CD4-positive, CD25-positive, alpha-beta regulatory T cell (primary cell): ENCODE data around the gene PDGFD. TPM values are rescaled to one million over a fixed set of nuclear protein-coding genes. Genes with fewer than 3 reads are reported as not detected.

ENCODE experiments used
- ATAC-seq, 2 donors: fragments of 150-1000 bp; cut with Tn5 transposase; one replicate each; pipeline ENCODE4 v1.10.0; 2021; ENCODE audit warnings: low read depth in 2 of 2, moderate number of reproducible peaks in 2 of 2, moderate library complexity in 1 of 2
- DNase-seq, 3 donors: peaks; one replicate each; pipeline versions ENCODE4 v3.0.0 to v3.0.0-alpha.2; 2012 to 2022; ENCODE audit warnings: mixed read lengths in 1 of 3
- H3K27ac ChIP-seq: one replicate; pipeline ENCODE4 v1.7.0; 2013; ENCODE audit warnings: mild to moderate bottlenecking, low read length; ENCODE audit not compliant: insufficient read depth, poor library complexity, severe bottlenecking
- H3K27me3 ChIP-seq: one replicate; pipeline ENCODE4 v1.7.0; 2013; ENCODE audit warnings: low read length; ENCODE audit not compliant: control insufficient read depth, insufficient read depth
- H3K36me3 ChIP-seq: one replicate; pipeline ENCODE4 v1.7.0; 2013; ENCODE audit warnings: mild to moderate bottlenecking, low read length, moderate library complexity; ENCODE audit not compliant: control insufficient read depth, insufficient read depth
- H3K4me1 ChIP-seq: 2 replicates; pipeline ENCODE4 v1.7.0; 2013; ENCODE audit warnings: mild to moderate bottlenecking, low read length; ENCODE audit not compliant: insufficient read depth, control insufficient read depth, poor library complexity, severe bottlenecking
- H3K4me3 ChIP-seq: one replicate; pipeline ENCODE4 v1.7.0; 2013; ENCODE audit warnings: low read depth, mild to moderate bottlenecking, low read length, moderate library complexity
- H3K9me3 ChIP-seq, 2 experiments: 1 replicate in 1 of 2; 2 replicates in 1 of 2; pipeline ENCODE4 v1.7.0; 2013; ENCODE audit warnings: low read length in 2 of 2, mild to moderate bottlenecking in 1 of 2, moderate library complexity in 1 of 2; ENCODE audit not compliant: control insufficient read depth in 2 of 2
- H3K27ac Mint-ChIP-seq, 3 donors: one replicate each; pipeline ENCODE4 v1.8.0; 2020 to 2022; ENCODE audit warnings: mild to moderate bottlenecking in 3 of 3, mixed read lengths in 3 of 3, moderate library complexity in 2 of 3
- H3K27me3 Mint-ChIP-seq: one replicate; pipeline ENCODE4 v1.8.0; 2022; ENCODE audit warnings: mild to moderate bottlenecking, mixed read lengths
- H3K36me3 Mint-ChIP-seq: one replicate; pipeline ENCODE4 v1.8.0; 2020; ENCODE audit warnings: mixed read lengths
- H3K4me1 Mint-ChIP-seq, 4 donors: one replicate each; pipeline ENCODE4 v1.8.0; 2020 to 2022; ENCODE audit warnings: mixed read lengths in 4 of 4, mild to moderate bottlenecking in 1 of 4
- H3K4me3 Mint-ChIP-seq, 4 donors: one replicate each; pipeline ENCODE4 v1.8.0; 2020 to 2022; ENCODE audit warnings: mild to moderate bottlenecking in 4 of 4, mixed read lengths in 4 of 4, moderate library complexity in 3 of 4
- H3K9me3 Mint-ChIP-seq, 7 donors: one replicate each; pipeline ENCODE4 v1.8.0; 2020 to 2022; ENCODE audit warnings: mixed read lengths in 7 of 7, mild to moderate bottlenecking in 3 of 7, moderate library complexity in 2 of 7
- polyA plus RNA-seq, 4 donors: library from polyadenylated mRNA; unstranded; fragments of 300-500 nt; fragmentation: Illumina TruSeq; gene quantifications; one replicate each; pipeline ENCODE4 v1.2.3, GENCODE V29; 2021
- total RNA-seq: library from RNA; stranded (reverse); gene quantifications from one replicate; pipeline ENCODE4 v1.2.3, GENCODE V29; 2022

The PDGFD gene
- total and polyA plus RNA-seq, 5 donors from 2014 or later: 0.05 TPM; not detected in 4

- no peaks in the 10 kb centered on the region for H3K36me3 Mint-ChIP-seq
- ATAC-seq: no peak
- no peak for DNase-seq
Observed at GRCh38 chr11:104092744-104093143, 71.2 kb downstream of the PDGFD start.

GRCh38 chr11:104091281-104092096 lies 72.5 kb downstream of the PDGFD start:
- H3K4me3 ChIP-seq: no peak overlapping the region
- no peaks in the 10 kb centered on the region for H3K27me3 Mint-ChIP-seq
- no peak overlapping the region for H3K4me3 Mint-ChIP-seq
- H3K9me3 Mint-ChIP-seq: no peaks in the 10 kb centered on the region
- H3K27me3 ChIP-seq: no peaks in the 10 kb centered on the region
- H3K27ac Mint-ChIP-seq: no peak overlapping the region
- H3K9me3 ChIP-seq: no peaks in the 10 kb centered on the region
- no peaks in the 10 kb centered on the region for H3K4me1 Mint-ChIP-seq
- no peak for DNase-seq
- H3K36me3 ChIP-seq: no peaks in the 10 kb centered on the region
- H3K27ac ChIP-seq: no peak overlapping the region
- H3K4me1 ChIP-seq: no peaks in the 10 kb centered on the region
- ATAC-seq: no peak
- H3K36me3 Mint-ChIP-seq: no peaks in the 10 kb centered on the region

More at GRCh38 chr11:104092744-104093143, 71.2 kb downstream of the PDGFD start:
- Mint-ChIP-seq H3K9me3 (no peaks in the 10 kb centered on the region), H3K27me3 (no peaks in the 10 kb centered on the region), H3K27ac (no peak overlapping the region), H3K4me3 (no peak overlapping the region), H3K4me1 (no peaks in the 10 kb centered on the region)
- Histone ChIP-seq H3K9me3 (no peaks in the 10 kb centered on the region), H3K4me3 (no peak overlapping the region), H3K36me3 (no peaks in the 10 kb centered on the region), H3K4me1 (no peaks in the 10 kb centered on the region), H3K27ac (no peak overlapping the region), H3K27me3 (no peaks in the 10 kb centered on the region)

- H3K9me3 ChIP-seq: no peaks in the 10 kb centered on the region
- Mint-ChIP-seq H3K27ac (no peak overlapping the region), H3K4me3 (no peak overlapping the region), H3K9me3 (no peaks in the 10 kb centered on the region), H3K36me3 (no peaks in the 10 kb centered on the region), H3K4me1 (no peaks in the 10 kb centered on the region), H3K27me3 (no peaks in the 10 kb centered on the region)
- no peaks in the 10 kb centered on the region for H3K36me3 ChIP-seq
- ATAC-seq: no peak
- no peak for DNase-seq
- H3K27me3 ChIP-seq: no peaks in the 10 kb centered on the region
- H3K27ac ChIP-seq: no peak overlapping the region
- H3K4me3 ChIP-seq: no peak overlapping the region
- H3K4me1 ChIP-seq: no peaks in the 10 kb centered on the region
Observed at GRCh38 chr11:104090767-104091166, 73.2 kb downstream of the PDGFD start.

GRCh38 chr11:104089481-104089880 lies 74.5 kb downstream of the PDGFD start:
- no peaks in the 10 kb centered on the region for H3K27me3 ChIP-seq
- no peaks in the 10 kb centered on the region for H3K9me3 ChIP-seq
- no peak overlapping the region for H3K4me3 Mint-ChIP-seq
- no peaks in the 10 kb centered on the region for H3K36me3 ChIP-seq
- no peak overlapping the region for H3K27ac Mint-ChIP-seq
- no peaks in the 10 kb centered on the region for H3K27me3 Mint-ChIP-seq
- no peak for DNase-seq
- H3K36me3 Mint-ChIP-seq: no peaks in the 10 kb centered on the region
- H3K4me1 ChIP-seq: no peaks in the 10 kb centered on the region
- H3K4me3 ChIP-seq: no peak overlapping the region
- no peak for ATAC-seq
- H3K27ac ChIP-seq: no peak overlapping the region
- H3K9me3 Mint-ChIP-seq: no peaks in the 10 kb centered on the region
- H3K4me1 Mint-ChIP-seq: no peaks in the 10 kb centered on the region

GRCh38 chr11:104086621-104087020 lies 77.3 kb downstream of the PDGFD start:
- no peak for ATAC-seq
- no peaks in the 10 kb centered on the region for H3K4me1 Mint-ChIP-seq
- no peak overlapping the region for H3K4me3 Mint-ChIP-seq

GRCh38 chr11:104078995-104079394 lies 85.0 kb downstream of the PDGFD start:
- no peak overlapping the region for H3K4me3 Mint-ChIP-seq
- no peak overlapping the region for H3K27ac ChIP-seq

More at GRCh38 chr11:104086621-104087020, 77.3 kb downstream of the PDGFD start:
- Histone ChIP-seq H3K4me3 (no peak overlapping the region), H3K27me3 (no peaks in the 10 kb centered on the region), H3K9me3 (no peaks in the 10 kb centered on the region), H3K36me3 (no peaks in the 10 kb centered on the region), H3K27ac (no peak overlapping the region), H3K4me1 (no peaks in the 10 kb centered on the region)
- no peaks in the 10 kb centered on the region for H3K9me3 Mint-ChIP-seq
- H3K27me3 Mint-ChIP-seq: no peaks in the 10 kb centered on the region
- DNase-seq: no peak
- no peak overlapping the region for H3K27ac Mint-ChIP-seq
- H3K36me3 Mint-ChIP-seq: no peaks in the 10 kb centered on the region

GRCh38 chr11:104078245-104078644 lies 85.7 kb downstream of the PDGFD start:
- Mint-ChIP-seq H3K36me3 (no peaks in the 10 kb centered on the region), H3K27me3 (no peaks in the 10 kb centered on the region), H3K27ac (no peak overlapping the region), H3K4me3 (no peak overlapping the region), H3K9me3 (peaks cover 0 to 3% (median 0%) of the 10 kb centered on the region in 7 donors), H3K4me1 (no peaks in the 10 kb centered on the region)
- DNase-seq (no peak), ATAC-seq (no peak)
- H3K4me1 ChIP-seq: no peaks in the 10 kb centered on the region
- H3K27ac ChIP-seq: no peak overlapping the region
- H3K9me3 ChIP-seq: no peaks in the 10 kb centered on the region
- peaks cover 2% of the 10 kb centered on the region for H3K27me3 ChIP-seq
- H3K4me3 ChIP-seq: no peak overlapping the region
- no peaks in the 10 kb centered on the region for H3K36me3 ChIP-seq

More at GRCh38 chr11:104078995-104079394, 85.0 kb downstream of the PDGFD start:
- DNase-seq: no peak
- no peaks in the 10 kb centered on the region for H3K27me3 Mint-ChIP-seq
- H3K36me3 ChIP-seq: no peaks in the 10 kb centered on the region
- no peak for ATAC-seq
- H3K4me3 ChIP-seq: no peak overlapping the region
- no peaks in the 10 kb centered on the region for H3K4me1 Mint-ChIP-seq
- H3K9me3 ChIP-seq: no peaks in the 10 kb centered on the region
- no peak overlapping the region for H3K27ac Mint-ChIP-seq
- peaks cover 2% of the 10 kb centered on the region for H3K27me3 ChIP-seq
- peaks cover 0 to 3% (median 0%) of the 10 kb centered on the region in 7 donors for H3K9me3 Mint-ChIP-seq
- H3K36me3 Mint-ChIP-seq: no peaks in the 10 kb centered on the region
- H3K4me1 ChIP-seq: no peaks in the 10 kb centered on the region

GRCh38 chr11:104076455-104076854 lies 87.5 kb downstream of the PDGFD start:
- Mint-ChIP-seq H3K27me3 (no peaks in the 10 kb centered on the region), H3K4me3 (no peak overlapping the region), H3K4me1 (no peaks in the 10 kb centered on the region), H3K36me3 (no peaks in the 10 kb centered on the region), H3K9me3 (peaks cover 0 to 3% (median 0%) of the 10 kb centered on the region in 7 donors), H3K27ac (no peak overlapping the region)
- ATAC-seq (no peak), DNase-seq (no peak)
- Histone ChIP-seq H3K27me3 (peaks cover 2% of the 10 kb centered on the region), H3K9me3 (no peaks in the 10 kb centered on the region), H3K4me1 (no peaks in the 10 kb centered on the region), H3K27ac (no peak overlapping the region), H3K4me3 (no peak overlapping the region), H3K36me3 (no peaks in the 10 kb centered on the region)
